OCI-M2 (cell line): ENCODE data around the gene SLC1A2.

Experiments
- DNase-seq: peaks from one replicate; lab custom pipeline; 2025; ENCODE audit not compliant: unreplicated experiment; lab: John Stamatoyannopoulos, UW

SLC1A2 gene

DNA sequence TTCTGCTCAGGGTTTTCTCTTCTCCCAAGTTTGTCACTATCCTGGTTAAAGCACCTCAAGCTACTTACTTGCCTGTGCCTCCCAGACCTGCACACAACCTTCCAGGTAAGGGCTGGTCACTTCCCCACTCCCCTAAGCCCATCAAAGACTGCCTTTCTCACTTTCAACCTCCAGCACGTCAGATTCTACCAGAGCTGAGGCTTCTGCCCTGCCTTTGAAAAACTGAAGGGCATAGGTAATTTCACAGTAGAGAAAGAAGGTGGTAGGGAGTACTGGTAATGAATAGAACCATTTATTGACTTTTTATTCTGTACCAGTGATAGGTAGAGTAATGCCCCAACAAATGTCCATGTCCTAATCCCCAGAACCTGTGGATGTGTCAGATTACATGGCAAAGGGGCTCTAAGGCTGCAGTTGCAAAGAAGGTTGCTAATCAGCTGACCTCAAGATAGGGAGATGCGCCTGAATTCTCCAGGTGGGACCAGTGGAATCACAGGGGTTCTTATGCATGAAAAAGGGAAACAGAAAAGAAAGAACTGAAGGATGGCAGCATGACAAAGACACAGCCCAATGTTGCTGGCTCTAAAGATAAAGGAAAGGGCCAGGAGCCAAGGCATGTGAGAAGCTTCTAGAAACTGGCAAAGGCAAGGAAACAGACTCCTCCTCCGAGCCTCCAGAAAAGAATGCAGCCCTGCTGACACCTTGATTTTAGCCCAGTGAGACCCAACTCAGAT, 89.0 kb downstream of the SLC1A2 start:
- no peak for DNase-seq

DNA sequence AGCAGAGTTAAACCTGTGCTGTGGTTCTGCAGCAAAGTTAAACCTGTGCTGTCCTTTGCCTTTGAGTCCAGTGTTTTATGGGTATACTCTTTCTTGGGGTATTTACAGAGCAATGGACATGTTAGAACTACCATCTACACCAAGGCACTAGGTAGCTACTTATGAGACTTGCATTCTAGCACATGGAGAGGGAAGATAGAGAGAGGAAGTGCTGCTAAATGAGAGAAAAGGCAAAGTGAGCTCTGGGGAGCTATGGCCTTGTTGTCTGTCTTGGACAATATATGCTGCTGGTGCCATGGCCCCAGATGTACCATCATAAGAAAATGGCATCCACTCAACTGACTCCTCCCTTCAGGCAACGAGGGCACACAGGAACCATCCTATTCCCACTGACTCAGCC, 91.5 kb downstream of the SLC1A2 start:
- no peak for DNase-seq

DNA sequence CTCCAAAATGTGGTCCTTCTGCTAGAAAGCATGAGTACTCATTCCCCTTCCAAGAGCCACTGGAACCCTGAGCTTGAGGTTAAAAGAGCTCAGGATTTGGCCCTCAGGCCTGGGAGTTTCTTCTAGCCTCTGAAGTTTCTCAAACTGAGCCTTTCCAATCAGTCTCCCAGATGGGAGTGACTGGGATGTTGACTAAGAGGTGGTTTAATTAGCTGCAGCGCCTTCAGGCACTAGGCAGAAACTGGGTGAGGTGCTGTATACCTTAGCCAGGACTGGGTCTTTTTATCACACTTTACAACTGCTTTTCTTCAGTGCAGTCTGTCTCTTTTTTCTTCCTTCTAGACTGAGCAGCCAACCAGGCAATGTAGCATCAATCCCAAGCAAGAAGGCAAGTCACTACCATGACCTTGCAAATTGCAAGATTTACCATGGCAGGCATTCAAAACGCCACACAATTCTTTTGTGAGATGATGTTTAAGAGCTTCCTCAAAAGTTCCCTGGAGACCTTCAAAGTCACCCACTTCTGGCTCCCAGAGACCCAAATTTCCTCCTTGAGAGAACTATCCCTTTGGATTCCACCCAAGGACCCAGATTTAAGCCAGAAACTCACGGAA, 93.0 kb downstream of the SLC1A2 start:
- DNase-seq = no peak

DNA sequence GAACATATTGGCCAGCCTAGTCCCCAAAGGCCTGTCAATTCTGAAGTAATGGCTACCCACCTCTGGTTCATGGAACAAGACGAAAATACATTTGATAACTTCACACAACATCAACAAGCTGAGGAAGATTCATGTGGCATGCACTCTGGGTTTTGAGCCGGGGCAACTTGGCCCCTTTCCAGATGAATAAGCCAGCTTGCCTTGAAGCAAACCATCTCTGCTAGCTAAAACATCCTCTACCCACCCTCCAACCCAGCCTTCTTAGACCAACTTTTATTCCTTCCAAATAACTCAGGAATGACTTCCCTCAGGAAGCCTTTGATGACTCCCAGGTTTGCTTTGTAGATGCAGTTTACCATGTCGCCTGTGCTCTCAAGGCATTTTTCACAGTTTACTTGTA, 94.4 kb downstream of the SLC1A2 start:
- no peak for DNase-seq

DNA sequence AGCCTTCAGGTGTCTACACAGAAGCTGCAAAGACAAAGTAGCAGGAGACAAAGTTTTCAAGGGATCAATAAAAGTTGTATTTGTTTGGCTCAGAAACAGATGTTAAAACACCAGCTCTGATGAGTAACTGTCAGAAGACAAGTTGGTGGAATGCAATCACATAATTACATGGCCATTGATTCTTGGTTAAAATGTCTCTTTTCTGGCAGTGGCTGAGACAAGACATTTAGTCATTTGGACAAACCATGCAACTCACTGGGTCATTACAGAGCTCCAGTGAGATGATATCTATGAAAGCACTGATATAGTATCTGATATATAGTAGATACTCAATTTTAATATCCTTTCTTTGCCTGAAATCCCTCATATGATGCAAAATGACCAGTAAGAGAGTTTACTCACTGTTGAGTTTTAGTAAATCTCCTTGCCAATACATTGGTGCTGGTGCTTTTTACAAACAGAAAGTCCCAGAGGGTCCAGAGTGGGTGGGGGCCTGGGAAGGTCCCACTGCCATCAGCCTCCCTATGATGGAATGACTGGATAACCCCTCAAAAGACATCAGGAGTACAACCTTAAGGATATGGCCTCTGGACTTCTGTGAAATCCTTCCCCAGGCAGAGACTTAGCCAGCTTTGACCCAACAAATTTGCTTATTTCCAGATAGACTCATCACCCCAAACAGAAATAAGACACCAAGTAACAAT, 95.0 kb downstream of the SLC1A2 start:
- no peak for DNase-seq

DNA sequence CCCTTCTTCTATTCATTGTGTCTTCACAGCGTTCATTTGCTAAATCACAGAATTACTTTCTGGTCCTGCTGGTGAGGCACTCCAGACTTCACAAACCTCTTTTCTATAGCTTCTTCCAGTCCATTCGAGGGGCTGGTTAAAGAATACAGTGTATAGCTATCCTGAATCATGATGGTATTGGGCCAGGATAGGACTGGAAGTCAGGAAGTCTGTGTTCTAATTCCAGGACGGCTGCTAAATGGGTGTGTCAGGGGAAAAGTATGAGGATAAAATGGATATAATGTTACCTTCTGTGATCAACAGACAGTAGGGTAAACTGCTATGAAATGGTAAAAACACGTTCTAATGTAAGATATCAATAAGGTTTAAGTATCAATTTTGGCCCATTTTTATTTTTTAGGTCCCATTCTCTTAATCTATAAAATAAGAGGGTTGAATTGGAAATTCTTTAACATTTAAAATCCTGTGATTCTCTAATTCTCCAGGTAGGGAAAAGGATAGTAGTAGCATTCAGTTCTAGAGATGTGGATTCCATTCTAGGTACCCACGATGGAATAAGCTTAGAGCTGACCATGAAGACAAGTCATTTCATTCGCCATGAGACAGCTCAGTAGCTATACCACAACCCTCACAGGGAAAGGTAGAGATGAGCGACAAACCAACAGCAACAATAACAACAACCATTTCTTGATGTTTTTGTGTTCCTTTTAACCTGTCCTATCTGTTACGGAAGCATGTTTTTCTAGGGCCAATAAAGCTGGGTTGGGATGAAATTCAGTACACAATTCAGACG, 96.1 kb downstream of the SLC1A2 start:
- no peak for DNase-seq

DNA sequence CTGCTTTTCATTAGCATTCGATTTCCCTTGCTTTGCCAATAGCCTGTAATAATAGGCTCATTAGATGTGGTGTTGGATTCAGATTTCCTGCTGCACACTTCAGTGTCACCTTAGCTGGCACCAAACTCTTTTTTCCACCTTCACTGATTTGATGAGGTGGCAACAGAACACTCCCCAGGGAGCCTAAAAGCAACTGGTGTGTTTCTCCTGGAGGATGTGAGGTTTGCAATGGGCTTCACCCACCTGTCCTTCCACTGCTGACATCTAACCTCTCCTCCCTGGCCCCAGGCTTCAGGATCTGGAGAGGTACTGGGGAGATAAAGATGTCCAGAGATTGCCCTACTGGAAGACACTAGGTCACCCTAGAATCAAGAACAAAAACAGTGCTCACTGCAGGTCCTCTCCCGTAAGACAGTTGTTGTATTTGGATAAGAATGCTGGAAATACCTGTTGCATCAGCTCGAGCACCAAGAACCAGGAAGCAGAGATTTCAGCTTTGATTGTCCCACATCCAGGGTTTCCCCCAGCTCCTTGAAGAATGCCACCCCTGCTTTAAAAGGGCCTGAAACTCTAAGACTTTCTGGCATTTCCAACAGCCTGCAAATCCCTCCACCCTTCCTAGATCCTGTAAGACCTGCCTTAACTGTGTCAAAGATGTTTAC, 96.9 kb downstream of the SLC1A2 start:
- no peak for DNase-seq

DNA sequence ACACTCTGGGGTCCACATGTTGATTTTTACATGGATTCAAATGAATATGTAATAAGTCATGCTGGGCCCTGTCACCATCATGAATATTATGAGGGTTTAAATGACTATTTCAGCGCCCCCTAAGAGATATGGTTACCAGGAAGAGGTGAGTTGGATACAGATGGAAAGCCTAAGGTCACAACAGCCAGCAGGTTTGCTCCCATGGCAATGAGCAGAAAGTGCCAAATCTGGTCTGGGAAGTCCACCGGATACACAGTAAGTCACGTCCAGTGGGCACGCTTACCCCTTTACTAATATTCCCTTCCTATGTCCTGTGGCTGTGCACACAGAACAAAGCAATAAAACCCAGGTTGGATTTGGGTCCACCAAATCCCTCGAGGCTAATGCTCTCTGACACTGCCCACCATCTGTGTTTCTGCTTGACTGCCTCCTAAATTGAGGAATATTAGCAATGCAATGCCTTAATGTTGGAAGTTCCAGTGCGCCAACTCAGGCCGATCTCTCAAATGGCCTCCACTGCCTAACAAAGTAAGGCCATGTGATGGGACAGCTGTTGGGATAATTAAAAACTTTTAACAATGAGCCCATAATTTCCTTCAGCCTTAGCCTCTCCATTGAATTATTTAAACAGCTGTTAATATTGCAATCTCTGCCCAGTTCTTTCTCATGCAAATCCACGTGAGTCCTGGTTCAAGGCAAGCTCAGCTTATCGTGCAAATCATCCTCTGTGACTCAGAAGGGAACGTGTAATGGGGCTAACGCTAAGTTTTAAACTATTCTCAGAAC, 97.6 kb downstream of the SLC1A2 start:
- DNase-seq = no peak

DNA sequence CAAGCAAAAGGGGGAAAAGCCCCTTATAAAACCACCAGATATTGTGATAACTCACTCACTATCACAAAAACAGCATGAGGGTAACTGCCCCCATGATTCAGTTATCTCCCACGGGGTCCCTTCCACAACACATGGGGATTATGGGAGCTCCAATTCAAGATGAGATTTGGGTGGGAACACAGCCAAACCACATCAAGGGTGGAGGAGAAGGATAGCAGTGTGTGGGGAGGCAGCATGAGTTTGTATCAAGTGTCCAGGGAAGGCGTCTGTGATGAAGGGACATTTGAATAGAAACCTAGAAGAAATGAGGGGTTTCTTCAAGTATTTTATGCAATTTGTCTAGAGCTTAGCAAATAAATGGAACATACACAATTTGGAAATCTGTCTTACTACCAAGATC, 98.2 kb downstream of the SLC1A2 start:
- DNase-seq = no peak

DNA sequence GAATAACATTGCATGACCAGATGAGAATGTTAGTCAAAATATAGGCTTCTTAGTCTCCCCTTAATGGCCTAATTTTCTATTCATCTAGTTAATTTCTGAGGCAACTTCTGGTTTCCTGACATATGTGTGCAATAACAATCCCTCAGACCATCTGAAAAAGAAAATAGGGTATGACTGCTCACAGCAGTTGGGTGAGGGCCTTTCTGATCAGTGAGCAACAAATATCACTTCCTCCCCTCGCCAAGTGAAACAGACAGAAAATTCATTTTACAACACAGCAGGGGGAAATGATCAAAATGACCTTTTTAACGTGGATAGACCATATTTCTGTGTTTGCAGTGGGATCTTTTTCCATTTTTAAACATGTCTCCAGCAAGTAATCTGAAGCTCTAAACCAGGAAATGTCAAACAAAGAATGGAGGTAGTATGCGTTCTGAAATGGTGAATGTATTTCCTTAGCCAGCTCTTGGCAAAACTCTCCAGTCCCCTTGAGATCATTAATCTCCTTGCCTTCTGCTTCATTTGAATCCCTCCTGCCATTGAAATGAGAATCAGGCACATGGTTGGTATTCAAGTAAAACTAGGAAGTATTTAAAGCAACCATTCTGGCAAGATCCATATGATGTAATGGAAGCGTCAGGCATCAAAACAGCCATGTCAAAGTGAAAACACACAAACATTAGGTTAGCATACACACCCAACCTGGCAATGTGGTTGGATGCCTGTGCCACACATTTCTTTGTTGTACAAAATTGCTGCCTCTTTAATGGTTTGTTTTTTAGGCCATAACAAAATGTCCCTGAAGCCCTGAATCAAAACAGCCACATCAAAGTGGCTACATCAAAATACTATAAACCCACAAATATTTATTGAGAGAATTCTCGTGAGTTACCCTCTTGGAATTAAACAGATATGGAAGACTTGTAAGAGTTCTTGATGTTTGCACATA, 100.1 kb downstream of the SLC1A2 start:
- DNase-seq = no peak

DNA sequence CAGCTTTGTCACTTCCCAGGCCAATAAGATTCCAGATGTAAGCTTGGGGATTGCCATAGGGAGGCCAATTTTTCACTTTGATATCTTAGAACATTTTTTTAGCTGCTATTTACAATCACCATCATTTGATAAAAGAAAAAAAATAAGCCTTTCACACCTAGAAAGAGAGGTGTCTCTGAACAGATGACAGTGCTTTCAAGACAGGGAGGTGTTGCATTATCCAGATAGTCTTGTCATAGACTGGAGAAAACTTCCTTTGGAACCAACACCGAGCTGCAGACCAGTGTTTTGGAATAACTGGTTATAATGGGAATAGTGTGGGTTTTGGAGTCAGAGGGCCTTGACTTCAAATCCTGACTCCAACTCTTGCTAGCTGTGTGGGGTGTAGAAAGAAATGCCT, 101.0 kb downstream of the SLC1A2 start:
- no peak for DNase-seq

DNA sequence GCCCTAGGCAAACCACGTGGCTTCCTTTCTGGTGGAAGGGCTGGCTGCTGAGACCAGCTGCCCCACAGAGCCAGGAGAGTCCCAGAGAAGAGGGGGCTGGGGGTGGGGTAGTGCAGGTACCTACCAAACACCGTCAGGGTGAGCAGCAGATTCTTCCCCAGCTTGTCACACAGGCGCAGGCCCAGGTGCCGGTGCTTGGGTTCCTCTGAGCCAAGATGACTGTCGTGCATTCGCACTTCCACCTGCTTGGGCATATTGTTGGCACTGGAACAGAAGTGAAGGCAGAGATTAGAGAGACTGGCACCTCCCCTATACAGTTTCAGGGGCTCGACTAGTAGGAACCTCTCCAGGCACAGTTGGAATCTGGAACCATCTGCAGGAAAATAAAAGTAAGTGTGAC, 102.1 kb downstream of the SLC1A2 start:
- DNase-seq = no peak

DNA sequence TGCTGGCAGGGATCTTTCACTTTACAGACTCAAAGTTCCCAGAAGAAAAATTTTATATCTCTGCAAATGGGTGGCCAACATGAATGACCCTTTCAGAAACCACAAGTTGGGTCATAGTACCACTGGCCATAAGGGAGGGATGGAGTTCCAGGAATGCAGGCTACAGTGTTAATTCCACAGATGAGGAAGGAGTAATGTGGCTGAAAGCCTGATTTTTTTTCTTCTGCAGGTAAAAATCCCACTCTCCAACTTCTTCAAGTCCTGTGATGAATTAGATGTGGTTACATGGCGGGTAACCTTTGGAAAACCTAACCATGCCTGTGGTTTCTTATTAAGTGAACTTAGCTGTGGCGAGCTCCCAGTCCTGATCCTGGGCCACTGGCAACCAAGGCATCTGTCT, 103.2 kb downstream of the SLC1A2 start:
- DNase-seq = no peak

DNA sequence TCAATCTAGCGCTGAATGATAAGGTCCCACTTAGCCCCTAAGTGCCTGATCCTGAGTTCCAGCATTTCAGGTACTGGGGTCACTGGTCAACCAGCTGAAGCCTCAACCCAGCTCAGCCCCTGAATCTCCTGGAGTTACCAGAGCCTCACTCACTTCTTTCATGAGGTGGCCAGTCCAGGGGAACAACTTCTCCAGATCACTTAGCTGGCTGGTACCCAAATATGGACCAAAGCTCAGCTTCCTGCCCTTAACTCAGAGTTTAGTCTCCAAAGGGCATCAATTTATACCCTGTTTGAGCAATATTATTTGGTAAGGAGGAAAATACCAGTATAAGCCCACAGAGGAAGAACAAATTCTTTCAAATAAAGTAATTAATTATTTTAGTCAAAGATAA, 105.6 kb downstream of the SLC1A2 start:
- DNase-seq = no peak

DNA sequence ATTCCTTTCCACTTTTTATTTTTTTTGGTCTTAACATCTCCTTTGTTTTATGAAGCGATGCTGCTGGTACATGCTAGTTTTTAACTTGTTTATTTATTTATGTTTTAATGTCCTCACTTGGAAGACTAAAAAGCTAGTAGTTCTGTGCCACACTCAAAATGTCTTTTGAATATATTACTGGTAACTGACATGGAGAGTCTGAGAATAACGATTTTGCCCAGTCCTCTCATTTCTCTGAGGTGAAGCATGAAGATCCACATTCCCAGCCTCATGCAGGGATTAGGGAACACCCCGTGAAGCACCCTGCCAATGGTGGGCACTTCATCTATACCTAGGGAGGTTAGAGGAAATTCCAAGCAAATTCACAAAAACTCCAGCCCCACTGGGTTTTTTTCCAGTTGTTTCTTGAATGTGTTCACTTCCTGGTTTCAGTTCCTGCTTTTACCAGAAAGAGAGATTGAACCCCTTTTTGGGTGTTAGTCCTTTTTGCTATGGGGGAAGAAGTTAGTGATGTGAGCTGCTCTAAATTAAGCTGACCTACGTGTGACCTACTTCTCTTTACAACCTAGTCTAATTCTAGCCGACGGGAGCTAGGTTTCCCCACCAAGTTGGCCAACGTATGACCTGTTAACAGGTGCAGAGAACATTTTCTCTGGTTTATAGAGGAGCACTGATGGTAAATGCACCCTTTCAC, 106.1 kb downstream of the SLC1A2 start:
- no peak for DNase-seq

DNA sequence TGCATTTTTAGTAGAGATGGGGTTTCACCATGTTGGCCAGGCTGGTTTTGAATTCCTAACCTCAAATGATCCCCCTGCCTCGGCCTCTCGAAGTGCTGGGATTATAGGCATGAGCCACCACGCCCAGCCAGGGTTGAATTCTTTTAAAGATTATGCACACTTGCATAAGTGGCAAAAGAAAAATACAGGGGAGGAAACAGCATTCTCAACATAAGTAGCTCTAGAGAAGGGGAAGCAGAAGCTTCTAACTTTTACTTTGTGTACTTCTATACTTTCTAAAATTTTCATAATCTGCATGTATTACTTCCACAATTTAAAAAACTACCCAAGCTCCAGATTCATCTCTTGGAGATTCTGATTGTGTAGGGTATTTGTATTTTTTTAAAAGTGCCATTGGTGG, 108.0 kb downstream of the SLC1A2 start:
- no peak for DNase-seq

DNA sequence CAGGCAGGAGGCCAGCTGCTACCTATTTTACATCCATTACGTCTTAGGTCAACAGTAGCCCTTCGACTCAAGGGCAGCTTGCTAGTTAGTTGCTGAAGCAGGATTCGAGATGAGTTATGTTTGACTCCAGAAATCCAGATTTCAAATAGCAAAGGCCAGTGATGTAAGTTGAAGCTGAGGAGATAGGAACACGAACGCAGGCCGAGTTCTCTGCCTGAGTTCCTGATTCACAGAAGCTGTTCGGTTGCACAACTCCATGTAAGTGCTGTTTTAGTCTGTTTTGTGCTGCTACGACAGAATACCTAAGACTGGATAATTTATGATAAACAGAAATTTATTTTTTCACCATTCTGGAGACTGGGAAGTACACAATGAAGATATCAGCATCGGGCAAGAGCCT, 111.2 kb downstream of the SLC1A2 start:
- DNase-seq = no peak

DNA sequence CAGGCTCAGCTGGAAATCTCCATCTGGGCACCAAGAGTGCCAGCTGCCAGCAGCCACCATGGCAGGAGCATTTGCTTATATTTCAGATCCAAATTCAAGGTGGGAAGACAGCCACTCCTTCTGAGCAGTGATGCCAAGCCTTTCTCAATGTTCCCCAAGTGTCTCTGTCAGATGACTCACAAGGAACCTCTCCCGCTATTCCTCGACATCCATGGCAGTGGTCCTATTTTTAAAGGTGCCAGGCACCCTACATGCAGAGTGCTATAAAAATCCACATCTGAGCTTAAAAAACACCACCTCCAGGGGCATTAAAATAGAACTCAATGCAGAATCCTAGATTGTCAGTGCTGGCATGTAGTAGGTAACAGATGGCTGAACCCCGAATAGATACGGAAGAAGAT, 112.1 kb downstream of the SLC1A2 start:
- DNase-seq = no peak
